Activated CD4-positive, alpha-beta T cell treated with anti-CD3 and anti-CD28 coated beads, Interleukin-2, amount 50 U/mL, for 16 hours (primary cell): ENCODE data around the gene RABL3.
"Not testable (repeated sequence)": the region's sequence is repeated elsewhere in the genome, so short reads cannot be mapped to it uniquely, and the experiment has no call there.

Experiments used
- DNase-seq: peaks from one replicate; pipeline ENCODE4 v3.0.0-alpha.2; 2020

RABL3 gene

GRCh38 chr3:120641696-120642246, 100.5 kb downstream of the RABL3 start:
- no peak for DNase-seq

- DNase-seq, result no peak
These were observed 102.1 kb downstream of the RABL3 start for GRCh38 chr3:120640231-120640630.

GRCh38 chr3:120638820-120639219, 103.5 kb downstream of the RABL3 start:
- DNase-seq, result not testable (repeated sequence)

GRCh38 chr3:120637851-120638559, 104.3 kb downstream of the RABL3 start:
- DNase-seq, result no peak

GRCh38 chr3:120636795-120637401, 105.4 kb downstream of the RABL3 start:
- DNase-seq, result no peak
